Transverse colon (tissue), 4 donors: Measurements from ENCODE around the gene HELZ2. TPM values are rescaled to one million over a fixed set of nuclear protein-coding genes. Genes with fewer than 3 reads are reported as not detected.

Experiments used
- DNase-seq: peaks from one replicate; pipeline ENCODE4 v3.0.0-alpha.2; 2019
- H3K27ac ChIP-seq, 4 donors: fragments of 200-600 bp; sonication (generic); 2 replicates each; pipeline ENCODE4 v1.5.1; 2016 to 2018; ENCODE audit warnings: inconsistent platforms in 4 of 4
- H3K27me3 ChIP-seq: fragments of 200-600 bp; sonication (generic); 2 replicates; pipeline ENCODE4 v1.5.1; 2017; ENCODE audit warnings: inconsistent platforms
- H3K36me3 ChIP-seq, 4 donors: fragments of 200-600 bp; sonication (generic); 2 replicates each; pipeline ENCODE4 v1.5.1; 2017 to 2019; ENCODE audit warnings: inconsistent platforms in 4 of 4
- H3K4me1 ChIP-seq, 4 donors: fragments of 200-600 bp; sonication (generic); 2 replicates each; pipeline ENCODE4 v1.5.1; 2017 to 2020; ENCODE audit warnings: inconsistent platforms in 4 of 4
- H3K4me3 ChIP-seq, 4 donors: fragments of 200-600 bp; sonication (generic); 1 replicate in 1 of 4; 2 replicates in 3 of 4; pipeline versions ENCODE4 v1.5.1 to v1.6.1; 2017 to 2019; ENCODE audit warnings: inconsistent platforms in 4 of 4
- H3K9me3 ChIP-seq, 2 donors: fragments of 200-600 bp; sonication (generic); 2 replicates each; pipeline ENCODE4 v1.5.1; 2017 to 2019; ENCODE audit warnings: inconsistent platforms in 2 of 2
- CTCF ChIP-seq, 5 experiments: fragments of 200-600 bp in 3 of 5; fragments of 450-650 bp in 2 of 5; sonication (generic) in 3 of 5; IDR thresholded peaks; 1 replicate in 2 of 5; 2 replicates in 3 of 5; pipeline ENCODE4 v1.5.1; 2016 to 2017; ENCODE audit warnings: antibody characterized with exemption in 5 of 5, inconsistent platforms in 3 of 5, mild to moderate bottlenecking in 2 of 5, moderate library complexity in 1 of 5
- EP300 ChIP-seq: sonication (generic); formaldehyde crosslinking; IDR thresholded peaks from one replicate; pipeline ENCODE4 v1.6.1; 2017; ENCODE audit warnings: antibody characterized with exemption, low read depth
- POLR2A ChIP-seq: fragments of 450-650 bp; IDR thresholded peaks from one replicate; pipeline ENCODE4 v1.6.1; 2016; ENCODE audit warnings: antibody characterized with exemption, mild to moderate bottlenecking, moderate library complexity
- POLR2AphosphoS5 ChIP-seq, 3 donors: sonication (generic); formaldehyde crosslinking; IDR thresholded peaks; one replicate each; pipeline ENCODE4 v1.6.1; 2016; ENCODE audit warnings: antibody characterized with exemption in 3 of 3
- WGBS, 2 donors: methylation state at CpG; one replicate each; pipeline ENCODE4 v1.1.5; 2018; ENCODE audit warnings: low coverage in 1 of 2; 5-methylcytosine and 5-hydroxymethylcytosine counted together
- in situ Hi-C, 4 donors: fragments of 200-750 bp; cut with MboI; loops; one replicate each; pipeline versions ENCODE4 v1.15.0 to v1.15.1; 2017; ENCODE audit warnings: low sequenced_read_pairs in 3 of 4, low pct_ligation_motif_present in 1 of 4, low pct_unique_long_range_greater_than_20kb in 1 of 4
- intact Hi-C: fragments of 100-400 bp; cut with DNase I; formaldehyde crosslinking; loops from one replicate; pipeline ENCODE4 v1.15.1; 2023; ENCODE audit warnings: low total_unique reads
- total RNA-seq, 4 donors: library from RNA; depleted of rRNA; stranded (reverse); fragments of >200 nt; gene quantifications; one replicate each; pipeline ENCODE4 v1.1.0, GENCODE V29; 2016

HELZ2 gene
- total RNA-seq, 4 donors from 2014 or later = 32.9 to 49.4 (median 38.8) TPM

GRCh38 chr20:63548542-63548941 lies 25.5 kb downstream of the HELZ2 start:
- no peaks in the 10 kb centered on the region for H3K9me3 ChIP-seq
- H3K4me3 ChIP-seq = no peak overlapping the region
- H3K36me3 ChIP-seq = no peaks in the 10 kb centered on the region
- DNase-seq = no peak
- no peak for TF ChIP-seq POLR2AphosphoS5 (IDR thresholded peaks at IDR 0.05)
- no peak for TF ChIP-seq EP300
- no peak for TF ChIP-seq POLR2A
- no peak for TF ChIP-seq CTCF (IDR thresholded peaks at IDR 0.05)
- 46 to 61% methylated on average over 3 to 11 of the region's 11 CpGs for WGBS, 2 donors
- in situ Hi-C loops = loop anchor here in 1 of 4 donors (25.0 kb wide), 1 partner anchor 89 kb away; the partner anchor contains the start of gene GMEB2
- H3K27me3 ChIP-seq = peaks cover 52% of the 10 kb centered on the region
- H3K27ac ChIP-seq = no peak overlapping the region
- H3K4me1 ChIP-seq = peaks cover 5 to 35% (median 30%) of the 10 kb centered on the region in 4 donors
- intact Hi-C loops = no loop called here

GRCh38 chr20:63547725-63548480 lies 26.1 kb downstream of the HELZ2 start, which contains the start of gene SRMS:
Gene SRMS (minus strand): TSS chr20:63547749. CDS start chr20:63547463, 286 bp downstream.
- H3K4me1 ChIP-seq = peaks cover 5 to 33% (median 26%) of the 10 kb centered on the region in 4 donors
- H3K9me3 ChIP-seq = no peaks in the 10 kb centered on the region
- in situ Hi-C loops = loop anchor here in 1 of 4 donors (25.0 kb wide), 1 partner anchor 89 kb away; the partner anchor contains the start of gene GMEB2
- whole genome bisulfite sequencing, 2 donors = 58% methylated on average over 27 of the region's 35 CpGs; no CpG with 5 or more reads in 1 of the 2 donors
- H3K27ac ChIP-seq = peak within 1 kb of the TSS in 1 of 4 donors; percentile 69
- no peaks in the 10 kb centered on the region for H3K36me3 ChIP-seq
- TF ChIP-seq POLR2AphosphoS5 (IDR thresholded peaks at IDR 0.05) (no peak), CTCF (IDR thresholded peaks at IDR 0.05) (no peak), EP300 (no peak), POLR2A (no peak)
- peaks cover 51% of the 10 kb centered on the region for H3K27me3 ChIP-seq
- H3K4me3 ChIP-seq = no peak within 1 kb of the TSS
- no peak for DNase-seq
- intact Hi-C loops = no loop called here

GRCh38 chr20:63546956-63547724 lies 26.9 kb downstream of the HELZ2 start:
- Histone ChIP-seq H3K4me3 (no peak overlapping the region), H3K27me3 (peaks cover 51% of the 10 kb centered on the region), H3K36me3 (no peaks in the 10 kb centered on the region), H3K27ac (no peak overlapping the region), H3K9me3 (no peaks in the 10 kb centered on the region), H3K4me1 (peaks cover 5 to 33% (median 25%) of the 10 kb centered on the region in 4 donors)
- in situ Hi-C loops (loop anchor here in 1 of 4 donors (25.0 kb wide), 1 partner anchor 90 kb away; the partner anchor contains the start of gene GMEB2), intact Hi-C loops (no loop called here)
- TF ChIP-seq POLR2A (no peak), POLR2AphosphoS5 (IDR thresholded peaks at IDR 0.05) (no peak), EP300 (no peak), CTCF (IDR thresholded peaks at IDR 0.05) (no peak)
- DNase-seq = no peak
- 67% methylated on average over 40 of the region's 58 CpGs; no CpG with 5 or more reads in 1 of the 2 donors for WGBS, 2 donors
